ENCODE results near the gene NUP62. TPM values are rescaled to one million over a fixed set of nuclear protein-coding genes. Genes with fewer than 3 reads are reported as not detected.

The NUP62 gene
- total and polyA plus RNA-seq, 8 donors: 39.2 to 66.2 (median 60.0) TPM

DNA sequence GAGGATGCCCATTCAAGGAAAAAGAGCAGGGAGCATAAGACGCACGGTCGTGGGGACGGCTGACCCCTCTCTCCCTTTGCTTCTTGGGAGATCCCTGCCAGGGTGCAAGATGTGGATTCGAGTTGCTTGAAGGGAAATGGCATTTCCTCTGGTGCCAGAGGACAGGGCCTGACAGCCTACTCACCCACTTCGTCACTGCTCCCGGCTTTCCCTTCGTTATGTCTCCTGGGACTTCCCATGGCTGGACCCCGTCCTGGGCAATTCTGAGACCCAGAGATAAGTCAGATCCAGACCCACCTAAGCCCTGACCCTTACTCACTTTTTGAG lies 50.6 kb downstream of the NUP62 start:
- Histone ChIP-seq H3K27me3 (no peaks in the 10 kb centered on the region), H3K27ac (peak overlapping the region; percentile 99 to 100), H3K4me1 (peaks cover 0 to 37% of the 10 kb centered on the region in 2 donors), H3K4me3 (peak overlapping the region in 1 of 2 donors; percentile 82), H3K9me3 (no peaks in the 10 kb centered on the region), H3K36me3 (peaks cover 0 to 56% of the 10 kb centered on the region in 2 donors)
- TF ChIP-seq, protein P1, sequence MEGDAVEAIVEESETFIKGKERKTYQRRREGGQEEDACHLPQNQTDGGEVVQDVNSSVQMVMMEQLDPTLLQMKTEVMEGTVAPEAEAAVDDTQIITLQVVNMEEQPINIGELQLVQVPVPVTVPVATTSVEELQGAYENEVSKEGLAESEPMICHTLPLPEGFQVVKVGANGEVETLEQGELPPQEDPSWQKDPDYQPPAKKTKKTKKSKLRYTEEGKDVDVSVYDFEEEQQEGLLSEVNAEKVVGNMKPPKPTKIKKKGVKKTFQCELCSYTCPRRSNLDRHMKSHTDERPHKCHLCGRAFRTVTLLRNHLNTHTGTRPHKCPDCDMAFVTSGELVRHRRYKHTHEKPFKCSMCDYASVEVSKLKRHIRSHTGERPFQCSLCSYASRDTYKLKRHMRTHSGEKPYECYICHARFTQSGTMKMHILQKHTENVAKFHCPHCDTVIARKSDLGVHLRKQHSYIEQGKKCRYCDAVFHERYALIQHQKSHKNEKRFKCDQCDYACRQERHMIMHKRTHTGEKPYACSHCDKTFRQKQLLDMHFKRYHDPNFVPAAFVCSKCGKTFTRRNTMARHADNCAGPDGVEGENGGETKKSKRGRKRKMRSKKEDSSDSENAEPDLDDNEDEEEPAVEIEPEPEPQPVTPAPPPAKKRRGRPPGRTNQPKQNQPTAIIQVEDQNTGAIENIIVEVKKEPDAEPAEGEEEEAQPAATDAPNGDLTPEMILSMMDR (IDR thresholded peaks at IDR 0.05): no peak
- ATAC-seq (no peak), DNase-seq (no peak)
- intact Hi-C loops (cut with DNase I): no loop called here

DNA sequence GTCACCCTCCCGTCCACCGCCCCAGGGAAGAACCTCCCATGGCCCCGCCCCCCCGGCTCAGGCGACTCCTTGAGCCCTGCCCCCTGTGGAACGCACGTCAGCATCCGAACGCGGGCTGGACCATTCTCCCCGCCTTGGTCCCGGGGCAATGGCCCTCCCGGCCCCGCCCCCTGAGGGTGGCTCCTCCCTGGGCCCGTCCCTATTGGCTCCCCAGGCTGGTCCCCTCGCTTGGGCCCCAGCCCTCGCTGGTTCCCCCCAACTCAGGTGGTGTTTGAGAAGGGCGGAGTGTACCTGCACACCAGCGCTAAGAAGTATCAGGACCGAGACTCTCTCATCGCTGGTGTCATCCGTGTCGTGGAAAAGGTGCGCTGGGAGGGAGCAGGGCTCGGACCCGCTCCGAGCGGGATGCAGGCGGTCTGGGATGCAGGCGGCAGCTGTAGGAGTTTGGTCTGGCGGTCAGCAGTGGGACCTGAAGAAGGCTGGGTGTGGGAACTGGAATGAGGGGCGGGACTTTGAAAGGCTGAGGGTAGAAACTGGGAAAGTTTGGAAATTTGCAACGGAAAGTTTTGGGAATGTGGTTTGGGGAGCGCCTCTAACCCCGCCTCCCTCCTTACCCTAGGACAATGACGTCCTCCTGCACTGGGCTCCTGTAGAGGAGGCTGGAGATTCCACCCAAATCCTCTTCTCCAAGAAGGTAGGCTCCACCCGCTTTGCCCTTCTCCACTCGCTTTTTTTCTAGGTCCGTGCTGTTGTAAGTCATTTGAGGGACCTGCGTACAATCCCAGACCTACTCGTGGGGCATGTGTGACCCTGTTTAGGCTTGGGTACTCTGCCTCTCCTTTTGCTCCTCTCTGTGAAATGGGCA lies 51.2 kb downstream of the NUP62 start:
- Histone ChIP-seq H3K27ac (peak overlapping the region; percentile 99 to 100), H3K4me1 (peaks cover 0 to 37% of the 10 kb centered on the region in 2 donors), H3K27me3 (no peaks in the 10 kb centered on the region), H3K9me3 (no peaks in the 10 kb centered on the region), H3K4me3 (peak overlapping the region; percentile 61 to 82), H3K36me3 (peaks cover 0 to 51% of the 10 kb centered on the region in 2 donors)
- DNase-seq (peak; percentile 99 to 100 (median 99)), ATAC-seq (peak; percentile 81)
- TF ChIP-seq, protein P1 (IDR thresholded peaks at IDR 0.05): no peak
- intact Hi-C loops (cut with DNase I): no loop called here

DNA sequence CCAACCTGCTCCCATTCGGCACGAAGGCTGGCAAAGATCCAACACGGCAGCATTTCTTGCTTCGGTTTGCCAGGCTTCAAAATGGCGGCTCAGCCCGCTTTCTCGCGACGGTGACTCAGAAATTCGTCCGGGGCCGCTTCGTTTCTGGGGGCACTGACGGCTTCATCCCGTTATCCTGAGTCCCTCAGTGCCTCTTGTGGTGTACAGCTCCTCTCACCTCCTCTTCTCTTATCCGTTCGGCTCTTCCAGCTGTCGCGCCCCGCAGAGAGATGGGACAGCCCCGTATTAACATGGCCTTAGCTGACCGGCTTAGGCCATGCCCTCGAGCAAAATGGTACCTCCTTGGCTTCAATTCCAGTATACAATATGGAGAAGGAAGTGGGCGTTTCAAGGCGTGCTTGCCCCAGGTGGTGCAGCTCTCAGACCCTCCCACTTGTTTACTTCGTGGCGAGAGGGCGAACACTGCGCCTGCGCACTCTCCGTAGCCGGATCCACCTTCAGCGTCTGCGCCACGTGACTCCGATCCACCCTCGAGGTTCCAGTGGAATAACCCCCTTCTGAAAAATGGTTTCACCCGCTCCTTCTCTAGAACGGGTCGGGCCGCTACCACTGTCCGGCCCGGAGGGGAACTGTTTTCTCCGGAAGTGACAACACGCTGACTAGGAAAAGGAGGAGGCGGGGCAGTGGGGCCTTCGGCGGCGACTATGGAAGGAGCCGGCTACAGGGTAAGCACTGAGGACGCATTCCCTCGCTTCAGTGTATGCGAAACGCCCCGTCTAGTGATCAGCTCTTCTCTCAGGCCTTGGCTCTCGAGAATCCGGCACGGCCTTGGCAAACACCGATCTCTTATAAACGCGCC lies 52.1 kb downstream of the NUP62 start, which contains the start of the genes AKT1S1 and TBC1D17:
TSS of gene AKT1S1 (minus strand) at position 336 of the 859 bp plus-strand sequence. CDS start 4,060 bp downstream, outside the sequence.
TSS of gene TBC1D17 (plus strand) at position 683 of the 859 bp plus-strand sequence. CDS start at position 705, 22 bp downstream.
- H3K27me3 ChIP-seq: no peaks in the 10 kb centered on the region

DNA sequence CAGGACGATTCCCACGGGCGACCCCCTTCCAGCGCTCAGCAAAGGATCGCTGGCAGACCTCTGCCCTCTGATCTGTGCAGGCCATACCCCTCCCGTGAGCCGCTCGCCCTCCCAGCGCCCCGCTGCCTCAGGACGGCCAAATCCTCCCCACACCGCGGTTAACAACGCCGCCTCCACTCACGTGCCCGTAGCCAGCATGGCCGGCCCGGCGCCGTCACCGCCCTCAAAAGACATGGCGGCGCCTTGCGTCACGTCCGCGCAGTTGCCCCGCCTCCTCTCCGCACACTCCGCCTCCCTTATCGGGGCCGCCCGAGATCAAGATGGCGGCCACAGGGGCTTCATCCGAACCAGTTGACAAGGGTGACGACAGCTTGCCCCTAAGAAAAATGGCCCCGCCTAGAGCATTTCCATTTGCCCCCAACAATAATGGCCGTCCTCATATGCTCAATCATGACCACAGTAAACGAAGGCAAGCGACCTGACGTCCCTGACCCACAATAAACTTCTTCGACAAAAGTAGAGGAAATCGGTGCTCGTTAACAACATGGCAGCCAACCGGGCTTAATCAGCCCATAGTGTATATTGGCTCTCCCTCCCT lies 52.8 kb downstream of the NUP62 start:
- H3K4me3 ChIP-seq: peak overlapping the region; percentile 82
- H3K27me3 ChIP-seq: no peaks in the 10 kb centered on the region
- intact Hi-C loops (cut with DNase I): no loop called here
- H3K9me3 ChIP-seq: no peaks in the 10 kb centered on the region
- TF ChIP-seq, protein P1 (IDR thresholded peaks at IDR 0.05): no peak
- H3K4me1 ChIP-seq: peaks cover 0 to 40% of the 10 kb centered on the region in 2 donors
- DNase-seq: peak; percentile 98 to 100 (median 99)
- peak overlapping the region; percentile 99 to 100 for H3K27ac ChIP-seq
- peak; percentile 77 for ATAC-seq
- H3K36me3 ChIP-seq: peaks cover 0 to 50% of the 10 kb centered on the region in 2 donors

More for the DNA sequence above, 52.1 kb downstream of the NUP62 start, which contains the start of the genes AKT1S1 and TBC1D17:
- ATAC-seq (peak; percentile 84), DNase-seq (peak; percentile 98 to 100 (median 100))
- Histone ChIP-seq H3K36me3 (peaks cover 0 to 51% of the 10 kb centered on the region in 2 donors), H3K4me1 (peaks cover 0 to 37% of the 10 kb centered on the region in 2 donors), H3K9me3 (no peaks in the 10 kb centered on the region), H3K4me3 (peak within 1 kb of the TSS; percentile 82), H3K27ac (peak within 1 kb of the TSS; percentile 99 to 100)
- TF ChIP-seq, protein P1 (IDR thresholded peaks at IDR 0.05): no peak
- intact Hi-C loops (cut with DNase I): no loop called here

Data from left lung (tissue), 10 donors.